Calu3 (cell line): Measurements from ENCODE around the gene SLC37A1. TPM values are rescaled to one million over a fixed set of nuclear protein-coding genes. Genes with fewer than 3 reads are reported as not detected.
A peak's percentile ranks its signal among the peaks of the same experiment; 100 is the strongest.
"Not testable (repeated sequence)": the region's sequence is repeated elsewhere in the genome, so short reads cannot be mapped to it uniquely, and the experiment has no call there.

Experiments
- BruUV-seq: library from RNA; stranded (reverse); fragments of 400-500 nt; replicated peaks from 2 replicates; lab custom pipeline; 2021; lab: Mats Ljungman, UMichigan
- CTCF ChIA-PET: fragments of 300-600 bp; sonication (Branson Sonifier 250); formaldehyde crosslinking; loops from one replicate; lab custom pipeline; 2022; ENCODE audit warnings: antibody characterized with exemption; lab: Charles Lee
- DNase-seq: peaks from one replicate; pipeline ENCODE4 v3.0.0; 2022
- H3K27ac Mint-ChIP-seq: one replicate; pipeline ENCODE4 v1.8.0; 2022; ENCODE audit warnings: mixed read lengths; ENCODE audit not compliant: unreplicated experiment
- H3K27me3 Mint-ChIP-seq: one replicate; pipeline ENCODE4 v1.8.0; 2022; ENCODE audit warnings: mixed read lengths; ENCODE audit not compliant: unreplicated experiment
- H3K36me3 Mint-ChIP-seq: one replicate; pipeline ENCODE4 v1.8.0; 2022; ENCODE audit warnings: mild to moderate bottlenecking, moderate library complexity, mixed read lengths; ENCODE audit not compliant: insufficient read depth, unreplicated experiment
- H3K4me1 Mint-ChIP-seq: one replicate; pipeline ENCODE4 v1.8.0; 2022; ENCODE audit warnings: mild to moderate bottlenecking, low read depth, mixed read lengths; ENCODE audit not compliant: unreplicated experiment
- H3K4me3 Mint-ChIP-seq: one replicate; pipeline ENCODE4 v1.8.0; 2022; ENCODE audit warnings: mild to moderate bottlenecking, low read depth, moderate library complexity, mixed read lengths; ENCODE audit not compliant: unreplicated experiment
- H3K9me3 Mint-ChIP-seq: one replicate; pipeline ENCODE4 v1.8.0; 2022; ENCODE audit warnings: low read depth, mixed read lengths; ENCODE audit not compliant: unreplicated experiment
- CTCF ChIP-seq: fragments of 200-600 bp; IDR thresholded peaks from one replicate; pipeline ENCODE4 v1.8.0; 2022; ENCODE audit warnings: antibody characterized with exemption; ENCODE audit not compliant: unreplicated experiment
- intact Hi-C: fragments of 100-400 bp; cut with micrococcal nuclease; formaldehyde crosslinking; loops from one replicate; pipeline ENCODE4 v1.10.0; 2022; ENCODE audit not compliant: unreplicated experiment
- total RNA-seq: library from RNA; stranded (reverse); gene quantifications from 2 replicates; pipeline ENCODE4 v1.2.3, GENCODE V29; 2022

Gene SLC37A1
- total RNA-seq, 1 experiment from 2014 or later, result 24.9 TPM

GRCh38 chr21:42614811-42615351, 101.2 kb downstream of the SLC37A1 start:
- TF ChIP-seq CTCF, result no peak
- CTCF ChIA-PET, result interaction anchor here (1.2 kb wide), 1 partner anchor 22 kb away, joined by 3 read pairs; no protein-coding TSS in a partner anchor
- no TSS peak for BruUV-seq
- H3K4me3 Mint-ChIP-seq, result no peak overlapping the region
- no peak overlapping the region for H3K27ac Mint-ChIP-seq
- H3K27me3 Mint-ChIP-seq, result peaks cover 12% of the 10 kb centered on the region
- H3K36me3 Mint-ChIP-seq, result no peaks in the 10 kb centered on the region
- intact Hi-C loops, result no loop called here
- DNase-seq, result peak; percentile 63
- H3K4me1 Mint-ChIP-seq, result no peaks in the 10 kb centered on the region
- no peaks in the 10 kb centered on the region for H3K9me3 Mint-ChIP-seq

GRCh38 chr21:42615377-42615776, 101.7 kb downstream of the SLC37A1 start:
- intact Hi-C loops, H3K4me3 Mint-ChIP-seq, H3K27ac Mint-ChIP-seq, DNase-seq, BruUV-seq, H3K36me3 Mint-ChIP-seq, H3K9me3 Mint-ChIP-seq, H3K4me1 Mint-ChIP-seq: not testable (repeated sequence)
- peaks cover 12% of the 10 kb centered on the region for H3K27me3 Mint-ChIP-seq
- CTCF ChIA-PET, result interaction anchor here (1.2 kb wide), 1 partner anchor 22 kb away, joined by 3 read pairs; no protein-coding TSS in a partner anchor

GRCh38 chr21:42615924-42616323, 102.3 kb downstream of the SLC37A1 start:
- H3K27ac Mint-ChIP-seq, result no peak overlapping the region
- CTCF ChIA-PET, result no interaction called here
- no peak overlapping the region for H3K4me3 Mint-ChIP-seq
- H3K27me3 Mint-ChIP-seq, result peaks cover 12% of the 10 kb centered on the region
- no peak for DNase-seq
- BruUV-seq, result no TSS peak
- H3K4me1 Mint-ChIP-seq, result no peaks in the 10 kb centered on the region
- no peaks in the 10 kb centered on the region for H3K36me3 Mint-ChIP-seq
- TF ChIP-seq CTCF, result no peak
- intact Hi-C loops, result no loop called here
- no peaks in the 10 kb centered on the region for H3K9me3 Mint-ChIP-seq

GRCh38 chr21:42616446-42616845, 102.8 kb downstream of the SLC37A1 start:
- TF ChIP-seq CTCF, result no peak
- intact Hi-C loops, result no loop called here
- no peak for DNase-seq
- Mint-ChIP-seq H3K36me3 (no peaks in the 10 kb centered on the region), H3K4me1 (no peaks in the 10 kb centered on the region), H3K9me3 (no peaks in the 10 kb centered on the region), H3K27ac (no peak overlapping the region), H3K4me3 (no peak overlapping the region), H3K27me3 (peaks cover 12% of the 10 kb centered on the region)
- CTCF ChIA-PET, result no interaction called here
- no TSS peak for BruUV-seq

- no peak overlapping the region for H3K27ac Mint-ChIP-seq
- BruUV-seq, result no TSS peak
- no peak overlapping the region for H3K4me3 Mint-ChIP-seq
- H3K9me3 Mint-ChIP-seq, result no peaks in the 10 kb centered on the region
- DNase-seq, result no peak
- intact Hi-C loops, result no loop called here
- H3K4me1 Mint-ChIP-seq, result no peaks in the 10 kb centered on the region
- H3K27me3 Mint-ChIP-seq, result peaks cover 12% of the 10 kb centered on the region
- no peak for TF ChIP-seq CTCF
- no peaks in the 10 kb centered on the region for H3K36me3 Mint-ChIP-seq
- CTCF ChIA-PET, result no interaction called here
Measured at GRCh38 chr21:42616941-42617340, 103.3 kb downstream of the SLC37A1 start.
